Measurements from ENCODE around the gene ACTA1.

GRCh38 chr1:229457436-229457835, 23.5 kb upstream of the ACTA1 start:
- TF ChIP-seq POLR2A (IDR thresholded peaks at IDR 0.05) (no peak), CTCF (IDR thresholded peaks at IDR 0.05) (no peak)
